MCF 10A (cell line): Measurements from ENCODE around the gene PRX. TPM values are rescaled to one million over a fixed set of nuclear protein-coding genes. Genes with fewer than 3 reads are reported as not detected.
"Not testable (repeated sequence)": the region's sequence is repeated elsewhere in the genome, so short reads cannot be mapped to it uniquely, and the experiment has no call there.

Experiments used
- BruUV-seq: library from RNA; stranded (reverse); fragments of 400-500 nt; replicated peaks from 2 replicates; lab custom pipeline; 2021; lab: Mats Ljungman, UMichigan
- CTCF ChIA-PET: fragments of 300-600 bp; sonication (Branson Sonifier 250); formaldehyde crosslinking; extraction: SDS; loops from one replicate; lab custom pipeline; 2021; ENCODE audit warnings: antibody characterized with exemption, inconsistent platforms; lab: Yijun Ruan, JAX
- POLR2A ChIA-PET: fragments of 300-600, 350-650 bp; sonication (Branson Sonifier 250); formaldehyde crosslinking; extraction: SDS; loops from one replicate; lab custom pipeline; 2020; ENCODE audit warnings: antibody characterized with exemption, inconsistent platforms; lab: Yijun Ruan, JAX
- DNase-seq: peaks from one replicate; pipeline ENCODE4 v3.0.0-alpha.2; 2018; ENCODE audit not compliant: unreplicated experiment
- H3K27ac Mint-ChIP-seq: one replicate; pipeline ENCODE4 v1.8.0; 2022; ENCODE audit warnings: mild to moderate bottlenecking, low read depth, mixed read lengths; ENCODE audit not compliant: unreplicated experiment
- H3K27me3 Mint-ChIP-seq: one replicate; pipeline ENCODE4 v1.8.0; 2022; ENCODE audit warnings: mixed read lengths; ENCODE audit not compliant: insufficient read depth, unreplicated experiment
- H3K36me3 Mint-ChIP-seq: one replicate; pipeline ENCODE4 v1.8.0; 2022; ENCODE audit warnings: mild to moderate bottlenecking, moderate library complexity, mixed read lengths; ENCODE audit not compliant: insufficient read depth, unreplicated experiment
- H3K4me1 Mint-ChIP-seq: one replicate; pipeline ENCODE4 v1.8.0; 2022; ENCODE audit warnings: mixed read lengths; ENCODE audit not compliant: insufficient read depth, unreplicated experiment
- H3K4me3 Mint-ChIP-seq: one replicate; pipeline ENCODE4 v1.8.0; 2022; ENCODE audit warnings: mild to moderate bottlenecking, moderate library complexity, mixed read lengths; ENCODE audit not compliant: unreplicated experiment
- H3K9me3 Mint-ChIP-seq: one replicate; pipeline ENCODE4 v1.8.0; 2022; ENCODE audit warnings: mixed read lengths; ENCODE audit not compliant: unreplicated experiment
- CTCF ChIP-seq: fragments of 200-600 bp; IDR thresholded peaks from one replicate; pipeline ENCODE4 v1.8.0; 2022; ENCODE audit warnings: antibody characterized with exemption, mild to moderate bottlenecking; ENCODE audit not compliant: unreplicated experiment
- intact Hi-C: fragments of 100-400 bp; cut with micrococcal nuclease; formaldehyde crosslinking; loops from 2 replicates; pipeline ENCODE4 v1.14.1; 2022
- total RNA-seq: library from RNA; stranded (reverse); gene quantifications from 2 replicates; pipeline ENCODE4 v1.2.3, GENCODE V29; 2022

The PRX gene
- total RNA-seq, 1 experiment from 2014 or later, result 2.4 TPM

- intact Hi-C loops, result no loop called here
- ChIA-PET POLR2A (interaction anchor here (1.9 kb wide), 1 partner anchor 15 kb away, joined by 5 read pairs; no protein-coding TSS in a partner anchor), CTCF (interaction anchor here (0.5 kb wide), 1 partner anchor 1047 kb away, joined by 3 read pairs; no protein-coding TSS in a partner anchor)
- no peaks in the 10 kb centered on the region for H3K27me3 Mint-ChIP-seq
- DNase-seq, result no peak
- no peak overlapping the region for H3K4me3 Mint-ChIP-seq
- no peak for TF ChIP-seq CTCF
- peaks cover 36% of the 10 kb centered on the region for H3K36me3 Mint-ChIP-seq
- H3K27ac Mint-ChIP-seq, result no peak overlapping the region
- peaks cover 3% of the 10 kb centered on the region for H3K4me1 Mint-ChIP-seq
- H3K9me3 Mint-ChIP-seq, result no peaks in the 10 kb centered on the region
- no TSS peak for BruUV-seq
These were observed 44.9 kb upstream of the PRX start for GRCh38 chr19:40457953-40458596.

GRCh38 chr19:40457048-40457447, 43.9 kb upstream of the PRX start:
- BruUV-seq, result no TSS peak
- H3K36me3 Mint-ChIP-seq, result peaks cover 38% of the 10 kb centered on the region
- no peak overlapping the region for H3K27ac Mint-ChIP-seq
- CTCF ChIA-PET, result interaction anchor here (1.1 kb wide), 1 partner anchor 37 kb away, joined by 4 read pairs; no protein-coding TSS in a partner anchor
- intact Hi-C loops, result no loop called here
- H3K4me1 Mint-ChIP-seq, result no peaks in the 10 kb centered on the region
- POLR2A ChIA-PET, result interaction anchor here (1.0 to 1.9 kb wide), 2 partner anchors 11 to 14 kb away, joined by 4 to 5 read pairs; no protein-coding TSS in a partner anchor
- no peaks in the 10 kb centered on the region for H3K9me3 Mint-ChIP-seq
- H3K27me3 Mint-ChIP-seq, result no peaks in the 10 kb centered on the region
- no peak overlapping the region for H3K4me3 Mint-ChIP-seq
- DNase-seq, result no peak
- no peak for TF ChIP-seq CTCF

GRCh38 chr19:40453943-40454342, 40.8 kb upstream of the PRX start:
- ChIA-PET POLR2A (interaction anchor here (0.6 to 4.7 kb wide), 10 partner anchors 8 to 151 kb away, joined by 3 to 37 read pairs (median 4); partner anchors contain the start of genes BLVRB and SERTAD1), CTCF (interaction anchor here (1.0 to 2.6 kb wide), 4 partner anchors 8 to 181 kb away, joined by 3 to 14 read pairs (median 4); no protein-coding TSS in a partner anchor)
- peak; percentile 56 for DNase-seq
- H3K4me3 Mint-ChIP-seq, BruUV-seq, H3K4me1 Mint-ChIP-seq, intact Hi-C loops, H3K27ac Mint-ChIP-seq, H3K27me3 Mint-ChIP-seq, H3K9me3 Mint-ChIP-seq: not testable (repeated sequence)
- H3K36me3 Mint-ChIP-seq, result peaks cover 39% of the 10 kb centered on the region

GRCh38 chr19:40453151-40453735, 40.1 kb upstream of the PRX start:
- CTCF ChIA-PET, result interaction anchor here (0.5 to 2.6 kb wide), 6 partner anchors 9 to 673 kb away, joined by 3 to 14 read pairs (median 4); no protein-coding TSS in a partner anchor
- intact Hi-C loops, result no loop called here
- peaks cover 41% of the 10 kb centered on the region for H3K36me3 Mint-ChIP-seq
- BruUV-seq, result no TSS peak
- POLR2A ChIA-PET, result interaction anchor here (0.6 to 4.7 kb wide), 9 partner anchors 8 to 151 kb away, joined by 3 to 37 read pairs (median 4); partner anchors contain the start of genes BLVRB and SERTAD1
- H3K4me1 Mint-ChIP-seq, result no peaks in the 10 kb centered on the region
- no peak overlapping the region for H3K4me3 Mint-ChIP-seq
- no peaks in the 10 kb centered on the region for H3K27me3 Mint-ChIP-seq
- H3K9me3 Mint-ChIP-seq, result no peaks in the 10 kb centered on the region
- no peak overlapping the region for H3K27ac Mint-ChIP-seq
- TF ChIP-seq CTCF, result no peak
- no peak for DNase-seq
